Measurements from ENCODE around the gene HDAC9. TPM values are rescaled to one million over a fixed set of nuclear protein-coding genes. Genes with fewer than 3 reads are reported as not detected.
A peak's percentile ranks its signal among the peaks of the same experiment; 100 is the strongest.

Gene HDAC9
- total RNA-seq, 1 experiment from 2014 or later, result 31.9 TPM

DNA sequence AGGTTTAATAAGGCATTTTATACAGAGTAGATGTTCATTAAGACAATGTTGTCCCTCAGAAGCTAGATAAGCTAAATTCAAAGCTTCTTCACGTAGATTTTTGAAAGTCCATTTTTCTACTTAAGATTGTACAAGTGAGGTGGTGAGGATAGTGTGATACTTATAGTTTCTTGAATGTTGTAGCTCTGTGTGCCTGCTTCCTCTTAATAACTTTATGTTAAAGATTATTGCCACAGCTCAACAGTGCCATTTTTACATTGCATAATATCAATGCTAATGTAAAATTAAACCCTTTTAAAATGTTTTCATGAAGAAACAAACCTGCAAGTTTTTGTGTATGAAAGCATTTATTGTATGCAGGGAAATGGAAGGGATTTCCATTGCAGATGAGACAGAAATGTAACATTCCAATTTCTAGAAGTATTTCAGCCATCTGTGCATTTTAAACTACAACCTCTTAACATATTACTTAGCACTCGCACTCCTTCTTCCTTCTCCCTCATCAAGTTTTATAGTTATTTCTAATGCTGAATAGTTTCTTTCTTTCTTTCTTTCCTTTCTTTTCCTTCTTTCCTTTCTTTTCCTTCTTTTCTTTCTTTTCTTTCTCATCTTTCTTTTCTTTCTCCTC lies 409.9 kb downstream of the HDAC9 start:
- ChIA-PET CTCF (no interaction called here), POLR2A (ENCODE audit: low non-redundant PET) (no interaction called here)
- no peak overlapping the region for H3K4me3 ChIP-seq (ENCODE audit: low read depth, low read length, poor library complexity, severe bottlenecking)
- intact Hi-C loops (cut with micrococcal nuclease; ENCODE audit: unreplicated experiment), result no loop called here
- no peak for DNase-seq (ENCODE audit: low spot score)
- H3K9me3 ChIP-seq (ENCODE audit: low read depth, low read length, poor library complexity, severe bottlenecking), result no peaks in the 10 kb centered on the region
- H3K4me1 ChIP-seq (ENCODE audit: insufficient read depth, low read length, poor library complexity, severe bottlenecking), result no peaks in the 10 kb centered on the region
- H3K27me3 ChIP-seq (replicated peaks; ENCODE audit: insufficient read depth, low read depth, low read length, poor library complexity), result no peaks in the 10 kb centered on the region
- no TSS peak for BruUV-seq (replicated peaks)
- H3K36me3 ChIP-seq (ENCODE audit: insufficient read depth, low read length, poor library complexity, severe bottlenecking), result no peaks in the 10 kb centered on the region
- H3K27ac ChIP-seq (ENCODE audit: low read depth, low read length, poor library complexity, severe bottlenecking), result no peak overlapping the region
- TF ChIP-seq, protein P1, sequence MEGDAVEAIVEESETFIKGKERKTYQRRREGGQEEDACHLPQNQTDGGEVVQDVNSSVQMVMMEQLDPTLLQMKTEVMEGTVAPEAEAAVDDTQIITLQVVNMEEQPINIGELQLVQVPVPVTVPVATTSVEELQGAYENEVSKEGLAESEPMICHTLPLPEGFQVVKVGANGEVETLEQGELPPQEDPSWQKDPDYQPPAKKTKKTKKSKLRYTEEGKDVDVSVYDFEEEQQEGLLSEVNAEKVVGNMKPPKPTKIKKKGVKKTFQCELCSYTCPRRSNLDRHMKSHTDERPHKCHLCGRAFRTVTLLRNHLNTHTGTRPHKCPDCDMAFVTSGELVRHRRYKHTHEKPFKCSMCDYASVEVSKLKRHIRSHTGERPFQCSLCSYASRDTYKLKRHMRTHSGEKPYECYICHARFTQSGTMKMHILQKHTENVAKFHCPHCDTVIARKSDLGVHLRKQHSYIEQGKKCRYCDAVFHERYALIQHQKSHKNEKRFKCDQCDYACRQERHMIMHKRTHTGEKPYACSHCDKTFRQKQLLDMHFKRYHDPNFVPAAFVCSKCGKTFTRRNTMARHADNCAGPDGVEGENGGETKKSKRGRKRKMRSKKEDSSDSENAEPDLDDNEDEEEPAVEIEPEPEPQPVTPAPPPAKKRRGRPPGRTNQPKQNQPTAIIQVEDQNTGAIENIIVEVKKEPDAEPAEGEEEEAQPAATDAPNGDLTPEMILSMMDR (conservative IDR thresholded peaks at IDR 0.05; ENCODE audit: low read depth, low read length), result no peak
- TF ChIP-seq EZH2 (IDR thresholded peaks at IDR 0.05; ENCODE audit: borderline replicate concordance, low read depth, low read length, poor library complexity, severe bottlenecking), result no peak

DNA sequence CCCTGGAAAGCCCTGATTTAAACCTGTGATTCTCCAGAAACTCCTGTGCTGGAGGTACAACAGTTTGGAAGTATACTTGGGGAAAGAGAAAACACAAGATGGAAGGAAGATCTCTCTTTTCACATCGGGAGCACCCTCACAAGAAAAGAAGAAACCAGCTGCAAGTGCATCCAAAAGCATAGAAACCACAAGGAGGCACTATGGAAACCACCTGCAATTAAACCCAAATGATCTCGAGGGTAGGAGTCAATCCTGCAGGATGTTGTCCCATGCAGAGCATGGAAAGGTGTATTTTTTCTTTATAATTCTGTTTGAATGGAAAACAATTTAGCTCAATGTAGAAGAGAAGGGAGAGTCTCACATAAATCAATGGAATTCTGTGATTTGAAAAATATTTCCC lies 411.4 kb downstream of the HDAC9 start:
- no peak for DNase-seq (ENCODE audit: low spot score)
- Histone ChIP-seq H3K36me3 (ENCODE audit: insufficient read depth, low read length, poor library complexity, severe bottlenecking) (no peaks in the 10 kb centered on the region), H3K9me3 (ENCODE audit: low read depth, low read length, poor library complexity, severe bottlenecking) (no peaks in the 10 kb centered on the region), H3K4me1 (ENCODE audit: insufficient read depth, low read length, poor library complexity, severe bottlenecking) (no peaks in the 10 kb centered on the region), H3K27me3 (replicated peaks; ENCODE audit: insufficient read depth, low read depth, low read length, poor library complexity) (no peaks in the 10 kb centered on the region), H3K4me3 (ENCODE audit: low read depth, low read length, poor library complexity, severe bottlenecking) (no peak overlapping the region), H3K27ac (ENCODE audit: low read depth, low read length, poor library complexity, severe bottlenecking) (no peak overlapping the region)
- intact Hi-C loops (cut with micrococcal nuclease; ENCODE audit: unreplicated experiment), result no loop called here
- BruUV-seq (replicated peaks), result no TSS peak
- ChIA-PET CTCF (no interaction called here), POLR2A (ENCODE audit: low non-redundant PET) (no interaction called here)
- TF ChIP-seq EZH2 (IDR thresholded peaks at IDR 0.05; ENCODE audit: borderline replicate concordance, low read depth, low read length, poor library complexity, severe bottlenecking), result no peak
- TF ChIP-seq, protein P1 (conservative IDR thresholded peaks at IDR 0.05; ENCODE audit: low read depth, low read length), result peak; percentile 40

DNA sequence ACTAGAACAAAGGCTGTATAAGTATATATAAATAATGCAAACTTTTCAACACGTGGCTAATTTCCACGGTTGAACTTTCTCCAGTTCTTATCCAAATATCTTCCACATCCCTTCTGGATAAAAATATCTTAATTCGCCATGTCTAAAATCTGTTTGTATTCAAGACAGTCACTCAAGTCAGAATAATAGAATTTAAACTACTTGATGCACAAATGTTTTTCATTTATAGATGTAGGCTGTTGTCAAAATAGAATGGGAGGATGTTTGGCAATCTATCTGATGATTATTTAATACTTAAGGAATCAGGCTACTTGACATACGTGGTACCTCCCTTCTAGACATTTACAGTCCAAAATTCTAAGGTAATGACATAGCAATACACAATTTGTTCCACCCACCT lies 417.6 kb downstream of the HDAC9 start:
- H3K27me3 ChIP-seq (replicated peaks; ENCODE audit: insufficient read depth, low read depth, low read length, poor library complexity), result no peaks in the 10 kb centered on the region
- no peaks in the 10 kb centered on the region for H3K4me1 ChIP-seq (ENCODE audit: insufficient read depth, low read length, poor library complexity, severe bottlenecking)
- BruUV-seq (replicated peaks), result no TSS peak
- no peak overlapping the region for H3K4me3 ChIP-seq (ENCODE audit: low read depth, low read length, poor library complexity, severe bottlenecking)
- ChIA-PET CTCF (no interaction called here), POLR2A (ENCODE audit: low non-redundant PET) (no interaction called here)
- TF ChIP-seq, protein P1 (conservative IDR thresholded peaks at IDR 0.05; ENCODE audit: low read depth, low read length), result no peak
- TF ChIP-seq EZH2 (IDR thresholded peaks at IDR 0.05; ENCODE audit: borderline replicate concordance, low read depth, low read length, poor library complexity, severe bottlenecking), result no peak
- no peak overlapping the region for H3K27ac ChIP-seq (ENCODE audit: low read depth, low read length, poor library complexity, severe bottlenecking)
- intact Hi-C loops (cut with micrococcal nuclease; ENCODE audit: unreplicated experiment), result no loop called here
- H3K36me3 ChIP-seq (ENCODE audit: insufficient read depth, low read length, poor library complexity, severe bottlenecking), result no peaks in the 10 kb centered on the region
- H3K9me3 ChIP-seq (ENCODE audit: low read depth, low read length, poor library complexity, severe bottlenecking), result no peaks in the 10 kb centered on the region
- DNase-seq (ENCODE audit: low spot score), result no peak
